Keratinocyte (primary cell): ENCODE results near the gene UXS1.

Source experiments
- EZH2 ChIP-seq: IDR thresholded peaks from one replicate; pipeline ENCODE4 v1.6.1; 2012; ENCODE audit warnings: inconsistent platforms, mild to moderate bottlenecking, low read length, moderate library complexity
- TF ChIP-seq, protein P1 (sequence below), 3 experiments: IDR thresholded peaks in 1 of 3; conservative IDR thresholded peaks in 1 of 3; optimal IDR thresholded peaks in 1 of 3; 2 replicates in 2 of 3; 3 replicates in 1 of 3; pipeline versions ENCODE3 to v1.5.1; 2011; ENCODE audit warnings: low read length in 3 of 3, mild to moderate bottlenecking in 3 of 3, moderate library complexity in 2 of 3, control low read depth in 1 of 3, inconsistent platforms in 1 of 3; ENCODE audit not compliant: insufficient read depth in 2 of 3; ENCODE audit errors: extremely low read depth in 1 of 3

DNA sequence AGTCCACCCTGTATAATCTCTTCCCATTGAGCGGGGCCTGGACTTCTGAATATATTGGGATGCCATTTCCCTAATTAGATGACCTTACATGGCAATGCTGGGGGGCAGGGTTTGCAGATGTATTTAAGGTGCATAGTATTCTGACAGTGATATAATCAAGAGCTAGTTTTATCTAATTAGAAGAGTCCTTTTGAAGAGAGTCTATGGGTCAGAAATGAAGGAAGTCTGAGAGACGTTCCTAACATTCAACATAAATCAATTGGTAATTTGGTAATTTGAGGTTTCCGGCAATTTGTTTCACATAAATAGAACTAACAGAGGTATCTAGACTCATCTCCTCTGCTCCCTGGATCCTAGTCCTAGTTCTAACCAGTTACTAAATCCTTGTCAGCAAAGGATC, 25.7 kb upstream of the UXS1 start:
- TF ChIP-seq, protein P1, sequence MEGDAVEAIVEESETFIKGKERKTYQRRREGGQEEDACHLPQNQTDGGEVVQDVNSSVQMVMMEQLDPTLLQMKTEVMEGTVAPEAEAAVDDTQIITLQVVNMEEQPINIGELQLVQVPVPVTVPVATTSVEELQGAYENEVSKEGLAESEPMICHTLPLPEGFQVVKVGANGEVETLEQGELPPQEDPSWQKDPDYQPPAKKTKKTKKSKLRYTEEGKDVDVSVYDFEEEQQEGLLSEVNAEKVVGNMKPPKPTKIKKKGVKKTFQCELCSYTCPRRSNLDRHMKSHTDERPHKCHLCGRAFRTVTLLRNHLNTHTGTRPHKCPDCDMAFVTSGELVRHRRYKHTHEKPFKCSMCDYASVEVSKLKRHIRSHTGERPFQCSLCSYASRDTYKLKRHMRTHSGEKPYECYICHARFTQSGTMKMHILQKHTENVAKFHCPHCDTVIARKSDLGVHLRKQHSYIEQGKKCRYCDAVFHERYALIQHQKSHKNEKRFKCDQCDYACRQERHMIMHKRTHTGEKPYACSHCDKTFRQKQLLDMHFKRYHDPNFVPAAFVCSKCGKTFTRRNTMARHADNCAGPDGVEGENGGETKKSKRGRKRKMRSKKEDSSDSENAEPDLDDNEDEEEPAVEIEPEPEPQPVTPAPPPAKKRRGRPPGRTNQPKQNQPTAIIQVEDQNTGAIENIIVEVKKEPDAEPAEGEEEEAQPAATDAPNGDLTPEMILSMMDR (optimal IDR thresholded peaks at IDR 0.05 in 1 of 3, IDR thresholded peaks at IDR 0.05 in 1 of 3, conservative IDR thresholded peaks at IDR 0.05 in 1 of 3; ENCODE audit: extremely low read depth in 1 of 3, insufficient read depth in 2 of 3, low read length in 3 of 3), result no peak
- no peak for TF ChIP-seq EZH2
